NCI-H2196 (cell line): ENCODE results near the gene HARBI1.

Experiments
- DNase-seq: peaks from one replicate; lab custom pipeline; 2025; ENCODE audit not compliant: unreplicated experiment; lab: John Stamatoyannopoulos, UW

Gene HARBI1

GRCh38 chr11:46617134-46617971 is at the start of gene HARBI1, which contains the start of gene ATG13:
HARBI1 (minus strand) TSS chr11:46617227; CDS start chr11:46616237, 990 bp downstream.
ATG13 (plus strand) TSS chr11:46617553; CDS start chr11:46644292, 26,739 bp downstream.
- peak; percentile 90 for DNase-seq

GRCh38 chr11:46666516-46666915 is 49.5 kb upstream of the HARBI1 start:
- DNase-seq: no peak

GRCh38 chr11:46665356-46665755 is 48.3 kb upstream of the HARBI1 start:
- DNase-seq: no peak

- no peak for DNase-seq
These were observed 47.6 kb upstream of the HARBI1 start for GRCh38 chr11:46664612-46665011.

GRCh38 chr11:46663277-46663940 is 46.4 kb upstream of the HARBI1 start:
- no peak for DNase-seq

- DNase-seq: no peak
These were observed 45.3 kb upstream of the HARBI1 start for GRCh38 chr11:46662366-46662765.

GRCh38 chr11:46661836-46662235 is 44.8 kb upstream of the HARBI1 start:
- DNase-seq: no peak

GRCh38 chr11:46659908-46660307 is 42.9 kb upstream of the HARBI1 start:
- DNase-seq: no peak

GRCh38 chr11:46658259-46658658 is 41.2 kb upstream of the HARBI1 start:
- DNase-seq: no peak

GRCh38 chr11:46657186-46657585 is 40.2 kb upstream of the HARBI1 start:
- DNase-seq: no peak

GRCh38 chr11:46655631-46656030 is 38.6 kb upstream of the HARBI1 start:
- no peak for DNase-seq

GRCh38 chr11:46649180-46649738 is 32.2 kb upstream of the HARBI1 start:
- DNase-seq: peak; percentile 55

- no peak for DNase-seq
These were observed 27.0 kb upstream of the HARBI1 start for GRCh38 chr11:46643986-46644385.

GRCh38 chr11:46643531-46643930 is 26.5 kb upstream of the HARBI1 start:
- DNase-seq: no peak

GRCh38 chr11:46642627-46643335 is 25.8 kb upstream of the HARBI1 start:
- DNase-seq: no peak

GRCh38 chr11:46641639-46642038 is 24.6 kb upstream of the HARBI1 start:
- DNase-seq: no peak

GRCh38 chr11:46640036-46640788 is 23.2 kb upstream of the HARBI1 start:
- no peak for DNase-seq

- no peak for DNase-seq
These were observed 22.3 kb upstream of the HARBI1 start for GRCh38 chr11:46639197-46639839.

- DNase-seq: no peak
These were observed 20.5 kb upstream of the HARBI1 start for GRCh38 chr11:46637546-46637945.

- no peak for DNase-seq
These were observed 18.6 kb upstream of the HARBI1 start for GRCh38 chr11:46635557-46636139.
